DOHH2 (cell line): ENCODE results near the gene HIVEP2.

Experiments used
- H3F3A ChIP-seq: fragments of 200-600 bp; sonication (generic), shearing (Covaris generic); 2 replicates; pipeline ENCODE4 v1.6.0; 2016; ENCODE audit warnings: antibody characterized with exemption, mild to moderate bottlenecking; ENCODE audit not compliant: control insufficient read depth, insufficient read depth
- H3K27ac ChIP-seq: fragments of 200-600 bp; sonication (generic); 2 replicates; pipeline ENCODE4 v1.5.1; 2014; ENCODE audit warnings: low read depth, mild to moderate bottlenecking, low read length, moderate library complexity
- H3K27me3 ChIP-seq: fragments of 200-600 bp; sonication (generic); 2 replicates; pipeline ENCODE4 v1.6.1; 2014; ENCODE audit warnings: mild to moderate bottlenecking, low read length, mixed read lengths; ENCODE audit not compliant: control insufficient read depth
- H3K36me3 ChIP-seq: fragments of 200-600 bp; sonication (generic); 2 replicates; pipeline ENCODE4 v1.6.1; 2014; ENCODE audit warnings: mild to moderate bottlenecking, low read length, moderate library complexity, mixed read lengths; ENCODE audit not compliant: control insufficient read depth
- H3K4me1 ChIP-seq: fragments of 200-600 bp; sonication (generic); 2 replicates; pipeline ENCODE4 v1.6.1; 2014; ENCODE audit warnings: mild to moderate bottlenecking, low read length, mixed read lengths; ENCODE audit not compliant: control insufficient read depth
- H3K4me2 ChIP-seq: fragments of 200-600 bp; sonication (generic); 2 replicates; pipeline ENCODE4 v1.6.0; 2014; ENCODE audit warnings: mild to moderate bottlenecking, low read length, moderate library complexity
- H3K4me3 ChIP-seq: fragments of 200-600 bp; sonication (generic); 2 replicates; pipeline ENCODE4 v1.5.1; 2014; ENCODE audit warnings: mild to moderate bottlenecking, low read length, mixed read lengths
- H3K79me2 ChIP-seq: fragments of 200-600 bp; sonication (generic); 2 replicates; pipeline ENCODE4 v1.6.1; 2014; ENCODE audit warnings: mild to moderate bottlenecking, low read length, mixed read lengths; ENCODE audit not compliant: control insufficient read depth
- H3K9me2 ChIP-seq: fragments of 200-600 bp; sonication (generic); replicated peaks from 2 replicates; pipeline ENCODE4 v1.6.1; 2014; ENCODE audit warnings: mild to moderate bottlenecking, low read length, mixed read lengths; ENCODE audit not compliant: control insufficient read depth
- H3K9me3 ChIP-seq: fragments of 200-600 bp; sonication (generic); 2 replicates; pipeline ENCODE4 v1.6.1; 2014; ENCODE audit warnings: antibody characterized with exemption, low read length, mixed read lengths; ENCODE audit not compliant: control insufficient read depth, insufficient read depth
- H4K20me1 ChIP-seq: fragments of 200-600 bp; sonication (generic); 2 replicates; pipeline ENCODE4 v1.6.0; 2014; ENCODE audit warnings: low read depth, mild to moderate bottlenecking, antibody characterized with exemption, low read length, moderate library complexity; ENCODE audit not compliant: control insufficient read depth, insufficient read depth
- EZH2phosphoT487 ChIP-seq: fragments of 200-600 bp; sonication (generic); IDR thresholded peaks from 2 replicates; pipeline ENCODE4 v1.6.1; 2017; ENCODE audit warnings: borderline replicate concordance, mild to moderate bottlenecking, antibody characterized with exemption, low read length, moderate library complexity, mixed read lengths
- TF ChIP-seq, protein P1 (sequence below): fragments of 200-600 bp; sonication (generic); IDR thresholded peaks from one replicate; pipeline ENCODE4 v1.5.1; 2014; ENCODE audit warnings: antibody characterized with exemption, mild to moderate bottlenecking, low read depth, low read length; ENCODE audit not compliant: poor library complexity, severe bottlenecking

HIVEP2 gene

GRCh38 chr6:142916881-142917280, 28.1 kb downstream of the HIVEP2 start:
- peaks cover 7% of the 10 kb centered on the region; the same call in 1 of the 2 replicates for H3F3A ChIP-seq
- no peaks in the 10 kb centered on the region for H3K9me2 ChIP-seq
- TF ChIP-seq, protein P1, sequence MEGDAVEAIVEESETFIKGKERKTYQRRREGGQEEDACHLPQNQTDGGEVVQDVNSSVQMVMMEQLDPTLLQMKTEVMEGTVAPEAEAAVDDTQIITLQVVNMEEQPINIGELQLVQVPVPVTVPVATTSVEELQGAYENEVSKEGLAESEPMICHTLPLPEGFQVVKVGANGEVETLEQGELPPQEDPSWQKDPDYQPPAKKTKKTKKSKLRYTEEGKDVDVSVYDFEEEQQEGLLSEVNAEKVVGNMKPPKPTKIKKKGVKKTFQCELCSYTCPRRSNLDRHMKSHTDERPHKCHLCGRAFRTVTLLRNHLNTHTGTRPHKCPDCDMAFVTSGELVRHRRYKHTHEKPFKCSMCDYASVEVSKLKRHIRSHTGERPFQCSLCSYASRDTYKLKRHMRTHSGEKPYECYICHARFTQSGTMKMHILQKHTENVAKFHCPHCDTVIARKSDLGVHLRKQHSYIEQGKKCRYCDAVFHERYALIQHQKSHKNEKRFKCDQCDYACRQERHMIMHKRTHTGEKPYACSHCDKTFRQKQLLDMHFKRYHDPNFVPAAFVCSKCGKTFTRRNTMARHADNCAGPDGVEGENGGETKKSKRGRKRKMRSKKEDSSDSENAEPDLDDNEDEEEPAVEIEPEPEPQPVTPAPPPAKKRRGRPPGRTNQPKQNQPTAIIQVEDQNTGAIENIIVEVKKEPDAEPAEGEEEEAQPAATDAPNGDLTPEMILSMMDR = no peak
- no peak for TF ChIP-seq EZH2phosphoT487
- H3K36me3 ChIP-seq = peaks cover 4% of the 10 kb centered on the region
- no peaks in the 10 kb centered on the region for H4K20me1 ChIP-seq
- H3K27ac ChIP-seq = no peak overlapping the region
- no peak overlapping the region for H3K4me3 ChIP-seq
- H3K79me2 ChIP-seq = peaks cover 25% of the 10 kb centered on the region
- H3K4me1 ChIP-seq = peaks cover 51% of the 10 kb centered on the region
- H3K4me2 ChIP-seq = no peak overlapping the region
- H3K27me3 ChIP-seq = no peaks in the 10 kb centered on the region
- H3K9me3 ChIP-seq = no peaks in the 10 kb centered on the region

- no peaks in the 10 kb centered on the region for H4K20me1 ChIP-seq
- no peak overlapping the region for H3K4me2 ChIP-seq
- TF ChIP-seq EZH2phosphoT487 = no peak
- no peaks in the 10 kb centered on the region for H3K9me2 ChIP-seq
- no peak overlapping the region for H3K4me3 ChIP-seq
- H3K27ac ChIP-seq = no peak overlapping the region
- H3K9me3 ChIP-seq = no peaks in the 10 kb centered on the region
- H3F3A ChIP-seq = peaks cover 7% of the 10 kb centered on the region; the same call in 1 of the 2 replicates
- H3K79me2 ChIP-seq = peaks cover 38% of the 10 kb centered on the region
- peaks cover 42% of the 10 kb centered on the region for H3K4me1 ChIP-seq
- H3K36me3 ChIP-seq = peaks cover 4% of the 10 kb centered on the region
- no peaks in the 10 kb centered on the region for H3K27me3 ChIP-seq
These were observed 29.9 kb downstream of the HIVEP2 start for GRCh38 chr6:142914937-142915697.

GRCh38 chr6:142914369-142914768, 30.6 kb downstream of the HIVEP2 start:
- Histone ChIP-seq H3K9me2 (no peaks in the 10 kb centered on the region), H3F3A (peaks cover 7% of the 10 kb centered on the region; the same call in 1 of the 2 replicates), H3K36me3 (peaks cover 4% of the 10 kb centered on the region), H3K27ac (peak overlapping the region; percentile 71), H3K27me3 (no peaks in the 10 kb centered on the region), H4K20me1 (no peaks in the 10 kb centered on the region), H3K79me2 (peaks cover 46% of the 10 kb centered on the region), H3K9me3 (no peaks in the 10 kb centered on the region), H3K4me2 (peak overlapping the region; percentile 61), H3K4me1 (peaks cover 40% of the 10 kb centered on the region), H3K4me3 (peak overlapping the region; percentile 46; the same call in 1 of the 2 replicates)
- TF ChIP-seq, protein P1 = no peak
- no peak for TF ChIP-seq EZH2phosphoT487

- Histone ChIP-seq H3K9me2 (no peaks in the 10 kb centered on the region), H3K27me3 (no peaks in the 10 kb centered on the region), H3K4me3 (peak overlapping the region; percentile 46), H3K36me3 (peaks cover 4% of the 10 kb centered on the region), H3K27ac (peak overlapping the region; percentile 71), H3K4me2 (peak overlapping the region; percentile 61), H3K79me2 (peaks cover 46% of the 10 kb centered on the region), H3K4me1 (peaks cover 34% of the 10 kb centered on the region), H3F3A (peaks cover 7% of the 10 kb centered on the region; the same call in 1 of the 2 replicates), H3K9me3 (no peaks in the 10 kb centered on the region), H4K20me1 (no peaks in the 10 kb centered on the region)
- TF ChIP-seq, protein P1 = peak; percentile 36
- TF ChIP-seq EZH2phosphoT487 = no peak
These were observed 31.4 kb downstream of the HIVEP2 start for GRCh38 chr6:142913511-142914047.
